ENCODE data around the gene CPA3. TPM values are rescaled to one million over a fixed set of nuclear protein-coding genes. Genes with fewer than 3 reads are reported as not detected.

CPA3 gene
- not detected in 2 replicates for total RNA-seq

- no peak for DNase-seq (ENCODE audit: low spot score)
- H3K27me3 Mint-ChIP-seq (ENCODE audit: low read depth), result peaks cover 16% of the 10 kb centered on the region
- no peaks in the 10 kb centered on the region for H3K36me3 Mint-ChIP-seq (ENCODE audit: low read depth)
- intact Hi-C loops (cut with micrococcal nuclease), result no loop called here
- H3K9me3 Mint-ChIP-seq, result no peaks in the 10 kb centered on the region
- H3K4me3 Mint-ChIP-seq (ENCODE audit: low read depth), result no peak within 1 kb of the TSS
- H3K27ac Mint-ChIP-seq, result no peak within 1 kb of the TSS
- H3K4me1 Mint-ChIP-seq (ENCODE audit: low read depth), result peaks cover 2% of the 10 kb centered on the region
Measured at GRCh38 chr3:148865049-148865448, at the start of gene CPA3. Gene CPA3, plus strand, starts transcription at chr3:148865296. Its CDS starts 12 bp downstream, at chr3:148865308.

- intact Hi-C loops (cut with micrococcal nuclease), result no loop called here
- Mint-ChIP-seq H3K4me1 (ENCODE audit: low read depth) (no peaks in the 10 kb centered on the region), H3K4me3 (ENCODE audit: low read depth) (no peak overlapping the region), H3K27me3 (ENCODE audit: low read depth) (no peaks in the 10 kb centered on the region), H3K9me3 (no peaks in the 10 kb centered on the region), H3K27ac (no peak overlapping the region), H3K36me3 (ENCODE audit: low read depth) (no peaks in the 10 kb centered on the region)
- DNase-seq (ENCODE audit: low spot score), result no peak
Measured at GRCh38 chr3:148815316-148816110, 49.6 kb upstream of the CPA3 start.

- Mint-ChIP-seq H3K9me3 (no peaks in the 10 kb centered on the region), H3K4me1 (ENCODE audit: low read depth) (no peaks in the 10 kb centered on the region), H3K36me3 (ENCODE audit: low read depth) (no peaks in the 10 kb centered on the region), H3K4me3 (ENCODE audit: low read depth) (no peak overlapping the region), H3K27ac (no peak overlapping the region), H3K27me3 (ENCODE audit: low read depth) (no peaks in the 10 kb centered on the region)
- no peak for DNase-seq (ENCODE audit: low spot score)
- intact Hi-C loops (cut with micrococcal nuclease), result no loop called here
Measured at GRCh38 chr3:148816427-148816826, 48.7 kb upstream of the CPA3 start.

- H3K4me3 Mint-ChIP-seq (ENCODE audit: low read depth), result no peak overlapping the region
- H3K4me1 Mint-ChIP-seq (ENCODE audit: low read depth), result no peaks in the 10 kb centered on the region
- intact Hi-C loops (cut with micrococcal nuclease), result no loop called here
- H3K27me3 Mint-ChIP-seq (ENCODE audit: low read depth), result no peaks in the 10 kb centered on the region
- no peak overlapping the region for H3K27ac Mint-ChIP-seq
- DNase-seq (ENCODE audit: low spot score), result no peak
- H3K9me3 Mint-ChIP-seq, result no peaks in the 10 kb centered on the region
- H3K36me3 Mint-ChIP-seq (ENCODE audit: low read depth), result no peaks in the 10 kb centered on the region
Measured at GRCh38 chr3:148816981-148817525, 48.0 kb upstream of the CPA3 start.

GRCh38 chr3:148820361-148821245 is 44.5 kb upstream of the CPA3 start:
- Mint-ChIP-seq H3K9me3 (no peaks in the 10 kb centered on the region), H3K27ac (no peak overlapping the region), H3K4me1 (ENCODE audit: low read depth) (no peaks in the 10 kb centered on the region), H3K36me3 (ENCODE audit: low read depth) (no peaks in the 10 kb centered on the region), H3K4me3 (ENCODE audit: low read depth) (no peak overlapping the region), H3K27me3 (ENCODE audit: low read depth) (peaks cover under 1% of the 10 kb centered on the region)
- intact Hi-C loops (cut with micrococcal nuclease), result no loop called here
- no peak for DNase-seq (ENCODE audit: low spot score)

GRCh38 chr3:148823026-148823425 is 42.1 kb upstream of the CPA3 start:
- intact Hi-C loops (cut with micrococcal nuclease), result no loop called here
- no peaks in the 10 kb centered on the region for H3K9me3 Mint-ChIP-seq
- H3K27me3 Mint-ChIP-seq (ENCODE audit: low read depth), result peaks cover 1% of the 10 kb centered on the region
- no peak overlapping the region for H3K27ac Mint-ChIP-seq
- DNase-seq (ENCODE audit: low spot score), result no peak
- H3K36me3 Mint-ChIP-seq (ENCODE audit: low read depth), result no peaks in the 10 kb centered on the region
- H3K4me3 Mint-ChIP-seq (ENCODE audit: low read depth), result no peak overlapping the region
- H3K4me1 Mint-ChIP-seq (ENCODE audit: low read depth), result no peaks in the 10 kb centered on the region

GRCh38 chr3:148825476-148825875 is 39.6 kb upstream of the CPA3 start:
- H3K4me3 Mint-ChIP-seq (ENCODE audit: low read depth), result no peak overlapping the region
- H3K27me3 Mint-ChIP-seq (ENCODE audit: low read depth), result peaks cover 1% of the 10 kb centered on the region
- H3K27ac Mint-ChIP-seq, result no peak overlapping the region
- no peaks in the 10 kb centered on the region for H3K36me3 Mint-ChIP-seq (ENCODE audit: low read depth)
- H3K4me1 Mint-ChIP-seq (ENCODE audit: low read depth), result no peaks in the 10 kb centered on the region
- intact Hi-C loops (cut with micrococcal nuclease), result no loop called here
- DNase-seq (ENCODE audit: low spot score), result no peak
- H3K9me3 Mint-ChIP-seq, result no peaks in the 10 kb centered on the region

GRCh38 chr3:148827585-148827984 is 37.5 kb upstream of the CPA3 start, which contains the start of gene CPB1:
Gene CPB1, plus strand, starts transcription at chr3:148827811. Its CDS starts 13 bp downstream, at chr3:148827824.
- no peak for DNase-seq (ENCODE audit: low spot score)
- H3K36me3 Mint-ChIP-seq (ENCODE audit: low read depth), result no peaks in the 10 kb centered on the region
- H3K27ac Mint-ChIP-seq, result no peak within 1 kb of the TSS
- intact Hi-C loops (cut with micrococcal nuclease), result no loop called here
- H3K9me3 Mint-ChIP-seq, result no peaks in the 10 kb centered on the region
- H3K4me1 Mint-ChIP-seq (ENCODE audit: low read depth), result no peaks in the 10 kb centered on the region
- H3K27me3 Mint-ChIP-seq (ENCODE audit: low read depth), result peaks cover 1% of the 10 kb centered on the region
- H3K4me3 Mint-ChIP-seq (ENCODE audit: low read depth), result no peak within 1 kb of the TSS

GRCh38 chr3:148828136-148828690 is 36.9 kb upstream of the CPA3 start:
- Mint-ChIP-seq H3K27ac (no peak overlapping the region), H3K9me3 (no peaks in the 10 kb centered on the region), H3K4me1 (ENCODE audit: low read depth) (no peaks in the 10 kb centered on the region), H3K4me3 (ENCODE audit: low read depth) (no peak overlapping the region), H3K36me3 (ENCODE audit: low read depth) (no peaks in the 10 kb centered on the region), H3K27me3 (ENCODE audit: low read depth) (peaks cover 1% of the 10 kb centered on the region)
- intact Hi-C loops (cut with micrococcal nuclease), result no loop called here
- no peak for DNase-seq (ENCODE audit: low spot score)

- Mint-ChIP-seq H3K4me1 (ENCODE audit: low read depth) (no peaks in the 10 kb centered on the region), H3K4me3 (ENCODE audit: low read depth) (no peak overlapping the region), H3K27ac (no peak overlapping the region), H3K36me3 (ENCODE audit: low read depth) (no peaks in the 10 kb centered on the region), H3K27me3 (ENCODE audit: low read depth) (peaks cover 1% of the 10 kb centered on the region), H3K9me3 (no peaks in the 10 kb centered on the region)
- no peak for DNase-seq (ENCODE audit: low spot score)
- intact Hi-C loops (cut with micrococcal nuclease), result no loop called here
Measured at GRCh38 chr3:148829926-148830325, 35.2 kb upstream of the CPA3 start.

GRCh38 chr3:148833223-148833622 is 31.9 kb upstream of the CPA3 start:
- Mint-ChIP-seq H3K36me3 (ENCODE audit: low read depth) (no peaks in the 10 kb centered on the region), H3K27me3 (ENCODE audit: low read depth) (no peaks in the 10 kb centered on the region), H3K4me1 (ENCODE audit: low read depth) (no peaks in the 10 kb centered on the region), H3K9me3 (no peaks in the 10 kb centered on the region), H3K4me3 (ENCODE audit: low read depth) (no peak overlapping the region), H3K27ac (no peak overlapping the region)
- intact Hi-C loops (cut with micrococcal nuclease), result no loop called here
- DNase-seq (ENCODE audit: low spot score), result no peak

- Mint-ChIP-seq H3K9me3 (no peaks in the 10 kb centered on the region), H3K4me3 (ENCODE audit: low read depth) (no peak overlapping the region), H3K27me3 (ENCODE audit: low read depth) (no peaks in the 10 kb centered on the region), H3K4me1 (ENCODE audit: low read depth) (no peaks in the 10 kb centered on the region), H3K27ac (no peak overlapping the region), H3K36me3 (ENCODE audit: low read depth) (no peaks in the 10 kb centered on the region)
- DNase-seq (ENCODE audit: low spot score), result no peak
- intact Hi-C loops (cut with micrococcal nuclease), result no loop called here
Measured at GRCh38 chr3:148839805-148840204, 25.3 kb upstream of the CPA3 start.
